ENCODE measurements around the gene PFDN6. TPM values are rescaled to one million over a fixed set of nuclear protein-coding genes. Genes with fewer than 3 reads are reported as not detected.
A peak's percentile ranks its signal among the peaks of the same experiment; 100 is the strongest.

Gene PFDN6
- total RNA-seq, 1 experiment from 2014 or later = 90.5 TPM

GRCh38 chr6:33289784-33290315, 449 bp downstream of the PFDN6 start:
- H3K9ac ChIP-seq (ENCODE audit: low read length) = peak overlapping the region; percentile 90
- no peak overlapping the region for H2AFZ ChIP-seq (ENCODE audit: low read depth, low read length, poor library complexity, severe bottlenecking)
- no peaks in the 10 kb centered on the region for H3K9me2 ChIP-seq (ENCODE audit: insufficient read depth)
- H3K36me3 ChIP-seq (ENCODE audit: control insufficient read depth in 1 of 2, insufficient read depth in 2 of 2, low read length in 2 of 2) = peaks cover 21 to 27% of the 10 kb centered on the region in 2 experiments; a peak in 3 of 4 replicates
- no peaks in the 10 kb centered on the region for H3K27me3 ChIP-seq (ENCODE audit: insufficient read depth, low read length)
- ChIA-PET CTCF (interaction anchor here (1.1 to 2.3 kb wide), 5 partner anchors 8 to 13 kb away, joined by 3 to 11 read pairs (median 6); partner anchors contain the start of genes B3GALT4 and RGL2), POLR2A (interaction anchor here (1.1 to 2.1 kb wide), 6 partner anchors 8 to 28 kb away, joined by 4 to 11 read pairs (median 10); partner anchors contain the start of genes B3GALT4, RGL2, RPS18 and VPS52), RAD21 (ENCODE audit: low non-redundant PET in 1 of 2, low total read pairs in 2 of 2, uncharacterized antibody in 2 of 2, unreplicated experiment in 2 of 2) (no interaction called here)
- peaks cover 53% of the 10 kb centered on the region for H3K79me2 ChIP-seq (ENCODE audit: insufficient read depth, low read length)
- TF ChIP-seq FOSL1 (IDR thresholded peaks at IDR 0.05; ENCODE audit: low read depth) = no peak
- TF ChIP-seq ZNF274 (IDR thresholded peaks at IDR 0.05; ENCODE audit: low read depth, low read length) = no peak
- TF ChIP-seq POLR2AphosphoS5 (IDR thresholded peaks at IDR 0.05; ENCODE audit: low read depth, low read length) = no peak
- peak overlapping the region; percentile 97 for H3K4me3 ChIP-seq (replicated peaks in 1 of 2; ENCODE audit: low read depth in 1 of 2, low read length in 2 of 2)
- H3K4me1 ChIP-seq (ENCODE audit: control insufficient read depth in 1 of 2, insufficient read depth in 2 of 2, low read length in 2 of 2) = peaks cover 10 to 15% of the 10 kb centered on the region in 2 experiments
- peak overlapping the region; percentile 67 for H3K27ac ChIP-seq (ENCODE audit: low read depth, low read length)
- BruUV-seq (replicated peaks) = TSS peak; percentile 88
- intact Hi-C loops (cut with micrococcal nuclease) = loop anchor here (5.0 kb wide), 1 partner anchor 102 kb away; the partner anchor contains the start of gene KIFC1
- peak overlapping the region; percentile 96 for H3K4me2 ChIP-seq (ENCODE audit: low read length)
- ATAC-seq = peak; percentile 35
- H4K20me1 ChIP-seq (ENCODE audit: insufficient read depth) = no peaks in the 10 kb centered on the region
- no peak for DNase-seq (ENCODE audit: low read depth, low spot score)
- no peaks in the 10 kb centered on the region for H3K9me3 ChIP-seq (ENCODE audit: control insufficient read depth in 1 of 2, insufficient read depth in 1 of 2, low read depth in 1 of 2, low read length in 2 of 2)

GRCh38 chr6:33290459-33290858, 1.1 kb downstream of the PFDN6 start:
- no peaks in the 10 kb centered on the region for H3K27me3 ChIP-seq (ENCODE audit: insufficient read depth, low read length)
- no peaks in the 10 kb centered on the region for H4K20me1 ChIP-seq (ENCODE audit: insufficient read depth)
- intact Hi-C loops (cut with micrococcal nuclease) = no loop called here
- peak overlapping the region; percentile 96 for H3K4me2 ChIP-seq (ENCODE audit: low read length)
- peaks cover 10 to 15% of the 10 kb centered on the region in 2 experiments for H3K4me1 ChIP-seq (ENCODE audit: control insufficient read depth in 1 of 2, insufficient read depth in 2 of 2, low read length in 2 of 2)
- peaks cover 53% of the 10 kb centered on the region for H3K79me2 ChIP-seq (ENCODE audit: insufficient read depth, low read length)
- H3K4me3 ChIP-seq (replicated peaks in 1 of 2; ENCODE audit: low read depth in 1 of 2, low read length in 2 of 2) = peak overlapping the region; percentile 97
- peaks cover 19 to 26% of the 10 kb centered on the region in 2 experiments; a peak in 3 of 4 replicates for H3K36me3 ChIP-seq (ENCODE audit: control insufficient read depth in 1 of 2, insufficient read depth in 2 of 2, low read length in 2 of 2)
- ATAC-seq (no peak), DNase-seq (ENCODE audit: low read depth, low spot score) (no peak)
- RAD21 ChIA-PET (ENCODE audit: low non-redundant PET in 1 of 2, low total read pairs in 2 of 2, uncharacterized antibody in 2 of 2, unreplicated experiment in 2 of 2) = interaction anchor here in 1 of 2 experiments (0.5 kb wide), 1 partner anchor 43 kb away, joined by 4 read pairs; no protein-coding TSS in a partner anchor
- peak overlapping the region; percentile 67 for H3K27ac ChIP-seq (ENCODE audit: low read depth, low read length)
- CTCF ChIA-PET = no interaction called here
- H3K9me2 ChIP-seq (ENCODE audit: insufficient read depth) = no peaks in the 10 kb centered on the region
- no peak for TF ChIP-seq SP1 (IDR thresholded peaks at IDR 0.05; ENCODE audit: low read depth)
- TF ChIP-seq EGR1 (IDR thresholded peaks at IDR 0.05; ENCODE audit: low read depth) = no peak
- TF ChIP-seq JUND (IDR thresholded peaks at IDR 0.05) = no peak
- no TSS peak for BruUV-seq (replicated peaks)
- H3K9ac ChIP-seq (ENCODE audit: low read length) = peak overlapping the region; percentile 90
- no peaks in the 10 kb centered on the region for H3K9me3 ChIP-seq (ENCODE audit: control insufficient read depth in 1 of 2, insufficient read depth in 1 of 2, low read depth in 1 of 2, low read length in 2 of 2)
- H2AFZ ChIP-seq (ENCODE audit: low read depth, low read length, poor library complexity, severe bottlenecking) = no peak overlapping the region
- POLR2A ChIA-PET = interaction anchor here (1.4 kb wide), 1 partner anchor 9 kb away, joined by 4 read pairs; the partner anchor contains the start of gene RGL2
